ENCODE data around the gene EFCAB12.

- TF ChIP-seq CTCF (conservative IDR thresholded peaks at IDR 0.05; ENCODE audit: low read depth, low read length) (no peak), EZH2 (IDR thresholded peaks at IDR 0.05; ENCODE audit: borderline replicate concordance, low read depth, low read length, poor library complexity, severe bottlenecking) (no peak)
Measured at GRCh38 chr3:129460572-129460971, 32.1 kb upstream of the EFCAB12 start.

Data from A673 (cell line).